Activated T-helper 1 cell treated with anti-CD3 and anti-CD28 coated beads, Interleukin-12 subunit alpha, Interleukin-12 subunit beta, Interleukin-2, Interleukin-4 antibody, amounts not matched to agents 30 ng/mL and 10 ng/mL and 1 ng/mL, durations not matched to agents 14 hours and 24 hours and 36 hours (primary cell): ENCODE data around the gene PTCH2. TPM values are rescaled to one million over a fixed set of nuclear protein-coding genes. Genes with fewer than 3 reads are reported as not detected.
"Not testable (repeated sequence)": the region's sequence is repeated elsewhere in the genome, so short reads cannot be mapped to it uniquely, and the experiment has no call there.

Experiments
- DNase-seq: peaks from one replicate; pipeline ENCODE4 v3.0.0; 2021; ENCODE audit warnings: low spot score
- H3K27ac Mint-ChIP-seq: one replicate; pipeline ENCODE4 v1.8.0; 2021; ENCODE audit warnings: mild to moderate bottlenecking, mixed read lengths
- H3K27me3 Mint-ChIP-seq: one replicate; pipeline ENCODE4 v1.8.0; 2022; ENCODE audit warnings: mild to moderate bottlenecking, moderate library complexity, mixed read lengths; ENCODE audit not compliant: insufficient read depth
- H3K36me3 Mint-ChIP-seq: one replicate; pipeline ENCODE4 v1.8.0; 2021; ENCODE audit warnings: low read depth, mixed read lengths
- H3K4me1 Mint-ChIP-seq: one replicate; pipeline ENCODE4 v1.8.0; 2021; ENCODE audit warnings: low read depth, mixed read lengths
- H3K4me3 Mint-ChIP-seq: one replicate; pipeline ENCODE4 v1.8.0; 2021; ENCODE audit warnings: mild to moderate bottlenecking, moderate library complexity, mixed read lengths
- H3K9me3 Mint-ChIP-seq: one replicate; pipeline ENCODE4 v1.8.0; 2021; ENCODE audit warnings: mixed read lengths
- intact Hi-C: fragments of 100-400 bp; cut with micrococcal nuclease; formaldehyde crosslinking; loops from one replicate; pipeline ENCODE4 v1.15.1; 2024
- total RNA-seq: library from RNA; stranded (reverse); gene quantifications from 2 replicates; pipeline ENCODE4 v1.2.3, GENCODE V29; 2022

PTCH2 gene
- total RNA-seq, 1 donor from 2014 or later = 1.3 TPM

- H3K36me3 Mint-ChIP-seq = peaks cover 47% of the 10 kb centered on the region
Observed at GRCh38 chr1:44810762-44811105, 32.3 kb downstream of the PTCH2 start.

GRCh38 chr1:44810101-44810761 is 32.8 kb downstream of the PTCH2 start:
- peak overlapping the region; percentile 68 for H3K4me3 Mint-ChIP-seq
- H3K27me3 Mint-ChIP-seq = no peaks in the 10 kb centered on the region
- peaks cover 47% of the 10 kb centered on the region for H3K36me3 Mint-ChIP-seq
- H3K4me1 Mint-ChIP-seq = peaks cover 83% of the 10 kb centered on the region
- DNase-seq = no peak
- intact Hi-C loops = no loop called here
- no peaks in the 10 kb centered on the region for H3K9me3 Mint-ChIP-seq
- H3K27ac Mint-ChIP-seq = peak overlapping the region; percentile 99

More at GRCh38 chr1:44810762-44811105, 32.3 kb downstream of the PTCH2 start:
- DNase-seq, H3K27me3 Mint-ChIP-seq, intact Hi-C loops, H3K9me3 Mint-ChIP-seq: not testable (repeated sequence)
- Mint-ChIP-seq H3K4me3 (peak overlapping the region; percentile 40), H3K4me1 (peaks cover 79% of the 10 kb centered on the region), H3K27ac (peak overlapping the region; percentile 99)

- Mint-ChIP-seq H3K4me3 (peak overlapping the region; percentile 68), H3K27me3 (no peaks in the 10 kb centered on the region), H3K36me3 (peaks cover 49% of the 10 kb centered on the region), H3K27ac (peak overlapping the region; percentile 99), H3K9me3 (no peaks in the 10 kb centered on the region), H3K4me1 (peaks cover 83% of the 10 kb centered on the region)
- intact Hi-C loops = loop anchor here (1.0 to 10.0 kb wide), 10 partner anchors 8 to 837 kb away; partner anchors contain the start of genes ARMH1, ATP6V0B, DPH2 and NASP
- peak; percentile 85 for DNase-seq
Observed at GRCh38 chr1:44808938-44809917, 33.8 kb downstream of the PTCH2 start.

- DNase-seq = peak; percentile 64
- peak within 1 kb of the TSS; percentile 99 for H3K27ac Mint-ChIP-seq
- no peaks in the 10 kb centered on the region for H3K27me3 Mint-ChIP-seq
- H3K9me3 Mint-ChIP-seq = no peaks in the 10 kb centered on the region
- H3K4me3 Mint-ChIP-seq = peak within 1 kb of the TSS; percentile 68
- intact Hi-C loops = loop anchor here (2.0 to 10.0 kb wide), 6 partner anchors 33 to 836 kb away; partner anchors contain the start of genes ARMH1, ATP6V0B, DPH2 and NASP
- peaks cover 50% of the 10 kb centered on the region for H3K36me3 Mint-ChIP-seq
- peaks cover 85% of the 10 kb centered on the region for H3K4me1 Mint-ChIP-seq
Observed at GRCh38 chr1:44808063-44808937, 34.8 kb downstream of the PTCH2 start, which contains the start of gene BTBD19. BTBD19 (plus strand) TSS chr1:44808523; CDS start chr1:44808821, 298 bp downstream.

GRCh38 chr1:44807364-44808062 is 35.5 kb downstream of the PTCH2 start:
- intact Hi-C loops = loop anchor here (2.0 to 10.0 kb wide), 6 partner anchors 33 to 835 kb away; partner anchors contain the start of genes ARMH1, ATP6V0B, DPH2 and NASP
- DNase-seq = peak; percentile 84
- Mint-ChIP-seq H3K36me3 (peaks cover 58% of the 10 kb centered on the region), H3K9me3 (no peaks in the 10 kb centered on the region), H3K4me3 (peak overlapping the region; percentile 68), H3K4me1 (peaks cover 89% of the 10 kb centered on the region), H3K27ac (peak overlapping the region; percentile 99), H3K27me3 (no peaks in the 10 kb centered on the region)

- no peaks in the 10 kb centered on the region for H3K9me3 Mint-ChIP-seq
- no peaks in the 10 kb centered on the region for H3K27me3 Mint-ChIP-seq
- H3K36me3 Mint-ChIP-seq = peaks cover 59% of the 10 kb centered on the region
- H3K4me3 Mint-ChIP-seq = peak within 1 kb of the TSS; percentile 68
- H3K4me1 Mint-ChIP-seq = peaks cover 87% of the 10 kb centered on the region
- no peak for DNase-seq
- H3K27ac Mint-ChIP-seq = peak within 1 kb of the TSS; percentile 99
- intact Hi-C loops = loop anchor here (5.0 to 10.0 kb wide), 4 partner anchors 685 to 835 kb away; partner anchors contain the start of genes ATP6V0B, DPH2, NASP and PRDX1
Observed at GRCh38 chr1:44806704-44807363, 36.2 kb downstream of the PTCH2 start, which contains the start of gene DYNLT4. DYNLT4 (minus strand) TSS chr1:44807351; CDS start chr1:44806668, 683 bp downstream.

- H3K4me1 Mint-ChIP-seq = peaks cover 82% of the 10 kb centered on the region
- no peaks in the 10 kb centered on the region for H3K27me3 Mint-ChIP-seq
- no peak for DNase-seq
- H3K36me3 Mint-ChIP-seq = peaks cover 57% of the 10 kb centered on the region
- peak overlapping the region; percentile 68 for H3K4me3 Mint-ChIP-seq
- no peaks in the 10 kb centered on the region for H3K9me3 Mint-ChIP-seq
- intact Hi-C loops = loop anchor here (5.0 to 10.0 kb wide), 4 partner anchors 686 to 834 kb away; partner anchors contain the start of genes ATP6V0B, DPH2, NASP and PRDX1
- H3K27ac Mint-ChIP-seq = peak overlapping the region; percentile 99
Observed at GRCh38 chr1:44806025-44806703, 36.9 kb downstream of the PTCH2 start.

GRCh38 chr1:44805311-44806024 is 37.6 kb downstream of the PTCH2 start:
- Mint-ChIP-seq H3K27me3 (no peaks in the 10 kb centered on the region), H3K9me3 (no peaks in the 10 kb centered on the region), H3K36me3 (peaks cover 53% of the 10 kb centered on the region), H3K4me1 (peaks cover 75% of the 10 kb centered on the region), H3K27ac (peak overlapping the region; percentile 78), H3K4me3 (peak overlapping the region; percentile 67)
- no peak for DNase-seq
- intact Hi-C loops = loop anchor here (5.0 to 10.0 kb wide), 4 partner anchors 687 to 833 kb away; partner anchors contain the start of genes ATP6V0B, DPH2, NASP and PRDX1

GRCh38 chr1:44803312-44804095 is 39.5 kb downstream of the PTCH2 start:
- intact Hi-C loops = loop anchor here (10.0 kb wide), 1 partner anchor 781 kb away; the partner anchor contains the start of gene NASP
- H3K4me1 Mint-ChIP-seq = peaks cover 63% of the 10 kb centered on the region

GRCh38 chr1:44803062-44803311 is 40.1 kb downstream of the PTCH2 start:
- no peaks in the 10 kb centered on the region for H3K27me3 Mint-ChIP-seq

More at GRCh38 chr1:44803312-44804095, 39.5 kb downstream of the PTCH2 start:
- DNase-seq = no peak
- peaks cover 50% of the 10 kb centered on the region for H3K36me3 Mint-ChIP-seq
- no peaks in the 10 kb centered on the region for H3K27me3 Mint-ChIP-seq
- no peaks in the 10 kb centered on the region for H3K9me3 Mint-ChIP-seq
- H3K27ac Mint-ChIP-seq = peak overlapping the region; percentile 85
- peak overlapping the region; percentile 97 for H3K4me3 Mint-ChIP-seq

More at GRCh38 chr1:44803062-44803311, 40.1 kb downstream of the PTCH2 start:
- H3K36me3 Mint-ChIP-seq = peaks cover 50% of the 10 kb centered on the region
- intact Hi-C loops = loop anchor here (10.0 kb wide), 1 partner anchor 782 kb away; the partner anchor contains the start of gene NASP
- H3K4me3 Mint-ChIP-seq = peak overlapping the region; percentile 97
- H3K4me1 Mint-ChIP-seq = peaks cover 58% of the 10 kb centered on the region
- no peak for DNase-seq
- H3K9me3 Mint-ChIP-seq = no peaks in the 10 kb centered on the region
- peak overlapping the region; percentile 85 for H3K27ac Mint-ChIP-seq
